K562 (cell line): ENCODE measurements around the gene TTC33. TPM values are rescaled to one million over a fixed set of nuclear protein-coding genes. Genes with fewer than 3 reads are reported as not detected.

Experiments used
- EHMT2 ChIP-seq: fragments of 450-650 bp; IDR thresholded peaks from 2 replicates; pipeline ENCODE4 v1.6.1; 2018; ENCODE audit warnings: antibody characterized with exemption
- EP400 ChIP-seq: fragments of 450-650 bp; IDR thresholded peaks from 2 replicates; pipeline ENCODE4 v1.6.1; 2017; ENCODE audit warnings: antibody characterized with exemption, mild to moderate bottlenecking, moderate library complexity
- FOXJ2 ChIP-seq: fragments of 200-800 bp; sonication (Bioruptor generic); IDR thresholded peaks from 2 replicates; pipeline ENCODE4 v1.6.1; 2016; ENCODE audit warnings: missing genetic modification characterization, missing compliant biosample characterization
- PTRF ChIP-seq: fragments of 450-650 bp; IDR thresholded peaks from 2 replicates; pipeline ENCODE4 v1.6.1; 2016; ENCODE audit warnings: mild to moderate bottlenecking, missing genetic modification characterization, missing compliant biosample characterization
- RBM25 ChIP-seq: fragments of 200-400 bp; formaldehyde crosslinking; IDR thresholded peaks from 2 replicates; pipeline ENCODE4 v1.6.1; 2018; ENCODE audit warnings: low read length, low read depth, moderate library complexity; ENCODE audit not compliant: severe bottlenecking
- RFX7 ChIP-seq: fragments of 250-450 bp; sonication (Bioruptor Pico); IDR thresholded peaks from 2 replicates; pipeline ENCODE4 v1.5.1; 2021; ENCODE audit warnings: mild to moderate bottlenecking
- SAP30 ChIP-seq: fragments of 200-600 bp; sonication (generic); IDR thresholded peaks from 2 replicates; pipeline ENCODE4 v1.6.1; 2012; ENCODE audit warnings: borderline replicate concordance, low read depth, mild to moderate bottlenecking, moderate library complexity, low read length, control low read depth, inconsistent platforms; ENCODE audit not compliant: insufficient read depth, poor library complexity, severe bottlenecking
- U2AF2 ChIP-seq: fragments of 200-400 bp; formaldehyde crosslinking; optimal IDR thresholded peaks from 2 replicates; pipeline ENCODE3; 2017; ENCODE audit warnings: low read depth, mild to moderate bottlenecking, low read length
- polyA plus RNA-seq, 8 experiments: library from polyadenylated mRNA; depleted of rRNA in 4 of 8; stranded (reverse) in 5 of 8; unstranded in 3 of 8; fragments of >200 nt; fragmentation: Nextera tagmentation in 2 of 8; fragmentation: Illumina TruSeq in 1 of 8; extraction: Ambion mirVana in 2 of 8; extraction: Trizol in 1 of 8; gene quantifications; 2 replicates each; pipeline versions ENCODE4 v1.2.1 to v1.2.3, GENCODE V29; 2011 to 2014; ENCODE audit warnings: inconsistent platforms in 1 of 8, missing spikeins in 1 of 8
- total RNA-seq, 7 experiments: library from RNA; depleted of rRNA in 6 of 7; stranded (reverse); fragments of >200 nt in 6 of 7; fragmentation: Illumina TruSeq in 2 of 7; extraction: Trizol in 2 of 7; gene quantifications; 2 replicates each; pipeline versions ENCODE4 v1.2.1 to v1.2.3, GENCODE V29; 2011 to 2021; ENCODE audit warnings: low replicate concordance in 1 of 7
- TF ChIP-seq, protein P1 (sequence below), 2 experiments: fragments of 150-350 bp in 1 of 2; IDR thresholded peaks; 2 replicates each; pipeline ENCODE4 v1.6.1; 2012 to 2016; ENCODE audit warnings: low read depth in 2 of 2, low read length in 2 of 2, mild to moderate bottlenecking in 1 of 2, moderate library complexity in 1 of 2
- TF ChIP-seq, protein P2 (sequence below): fragments of 450-650 bp; IDR thresholded peaks from 2 replicates; pipeline ENCODE4 v1.6.1; 2016; ENCODE audit warnings: low read depth
- TF ChIP-seq, protein P3 (sequence below), 2 experiments: IDR thresholded peaks; 2 replicates each; pipeline ENCODE4 v1.6.1; 2012; ENCODE audit warnings: improper control_type of control experiment in 2 of 2, low read depth in 2 of 2, low read length in 2 of 2, borderline replicate concordance in 1 of 2

TTC33 gene
- total and polyA plus RNA-seq, 9 of the 15 experiments (the other 6 are each of a cell fraction or from before 2014, with no cell fraction given): 11.5 to 24.9 (median 21.1) TPM

- TF ChIP-seq FOXJ2 (tag): 0 out of 2 replicates have a peak, but pooled peaks have one; percentile 42
- TF ChIP-seq RBM25: no peak
- TF ChIP-seq, protein P1, sequence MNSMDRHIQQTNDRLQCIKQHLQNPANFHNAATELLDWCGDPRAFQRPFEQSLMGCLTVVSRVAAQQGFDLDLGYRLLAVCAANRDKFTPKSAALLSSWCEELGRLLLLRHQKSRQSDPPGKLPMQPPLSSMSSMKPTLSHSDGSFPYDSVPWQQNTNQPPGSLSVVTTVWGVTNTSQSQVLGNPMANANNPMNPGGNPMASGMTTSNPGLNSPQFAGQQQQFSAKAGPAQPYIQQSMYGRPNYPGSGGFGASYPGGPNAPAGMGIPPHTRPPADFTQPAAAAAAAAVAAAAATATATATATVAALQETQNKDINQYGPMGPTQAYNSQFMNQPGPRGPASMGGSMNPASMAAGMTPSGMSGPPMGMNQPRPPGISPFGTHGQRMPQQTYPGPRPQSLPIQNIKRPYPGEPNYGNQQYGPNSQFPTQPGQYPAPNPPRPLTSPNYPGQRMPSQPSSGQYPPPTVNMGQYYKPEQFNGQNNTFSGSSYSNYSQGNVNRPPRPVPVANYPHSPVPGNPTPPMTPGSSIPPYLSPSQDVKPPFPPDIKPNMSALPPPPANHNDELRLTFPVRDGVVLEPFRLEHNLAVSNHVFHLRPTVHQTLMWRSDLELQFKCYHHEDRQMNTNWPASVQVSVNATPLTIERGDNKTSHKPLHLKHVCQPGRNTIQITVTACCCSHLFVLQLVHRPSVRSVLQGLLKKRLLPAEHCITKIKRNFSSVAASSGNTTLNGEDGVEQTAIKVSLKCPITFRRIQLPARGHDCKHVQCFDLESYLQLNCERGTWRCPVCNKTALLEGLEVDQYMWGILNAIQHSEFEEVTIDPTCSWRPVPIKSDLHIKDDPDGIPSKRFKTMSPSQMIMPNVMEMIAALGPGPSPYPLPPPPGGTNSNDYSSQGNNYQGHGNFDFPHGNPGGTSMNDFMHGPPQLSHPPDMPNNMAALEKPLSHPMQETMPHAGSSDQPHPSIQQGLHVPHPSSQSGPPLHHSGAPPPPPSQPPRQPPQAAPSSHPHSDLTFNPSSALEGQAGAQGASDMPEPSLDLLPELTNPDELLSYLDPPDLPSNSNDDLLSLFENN (IDR thresholded peaks at IDR 0.05; ENCODE audit: low read depth in 2 of 2, low read length in 2 of 2): peak in 1 of 2 experiments; percentile 88; a peak in 2 of 4 replicates
- TF ChIP-seq PTRF (tag): no peak
- TF ChIP-seq U2AF2: no peak
- no peak for TF ChIP-seq RFX7
- peak; percentile 81 for TF ChIP-seq EP400
- TF ChIP-seq SAP30: no peak
- TF ChIP-seq EHMT2: peak; percentile 60; the same call in 1 of the 2 replicates
- TF ChIP-seq, protein P2, sequence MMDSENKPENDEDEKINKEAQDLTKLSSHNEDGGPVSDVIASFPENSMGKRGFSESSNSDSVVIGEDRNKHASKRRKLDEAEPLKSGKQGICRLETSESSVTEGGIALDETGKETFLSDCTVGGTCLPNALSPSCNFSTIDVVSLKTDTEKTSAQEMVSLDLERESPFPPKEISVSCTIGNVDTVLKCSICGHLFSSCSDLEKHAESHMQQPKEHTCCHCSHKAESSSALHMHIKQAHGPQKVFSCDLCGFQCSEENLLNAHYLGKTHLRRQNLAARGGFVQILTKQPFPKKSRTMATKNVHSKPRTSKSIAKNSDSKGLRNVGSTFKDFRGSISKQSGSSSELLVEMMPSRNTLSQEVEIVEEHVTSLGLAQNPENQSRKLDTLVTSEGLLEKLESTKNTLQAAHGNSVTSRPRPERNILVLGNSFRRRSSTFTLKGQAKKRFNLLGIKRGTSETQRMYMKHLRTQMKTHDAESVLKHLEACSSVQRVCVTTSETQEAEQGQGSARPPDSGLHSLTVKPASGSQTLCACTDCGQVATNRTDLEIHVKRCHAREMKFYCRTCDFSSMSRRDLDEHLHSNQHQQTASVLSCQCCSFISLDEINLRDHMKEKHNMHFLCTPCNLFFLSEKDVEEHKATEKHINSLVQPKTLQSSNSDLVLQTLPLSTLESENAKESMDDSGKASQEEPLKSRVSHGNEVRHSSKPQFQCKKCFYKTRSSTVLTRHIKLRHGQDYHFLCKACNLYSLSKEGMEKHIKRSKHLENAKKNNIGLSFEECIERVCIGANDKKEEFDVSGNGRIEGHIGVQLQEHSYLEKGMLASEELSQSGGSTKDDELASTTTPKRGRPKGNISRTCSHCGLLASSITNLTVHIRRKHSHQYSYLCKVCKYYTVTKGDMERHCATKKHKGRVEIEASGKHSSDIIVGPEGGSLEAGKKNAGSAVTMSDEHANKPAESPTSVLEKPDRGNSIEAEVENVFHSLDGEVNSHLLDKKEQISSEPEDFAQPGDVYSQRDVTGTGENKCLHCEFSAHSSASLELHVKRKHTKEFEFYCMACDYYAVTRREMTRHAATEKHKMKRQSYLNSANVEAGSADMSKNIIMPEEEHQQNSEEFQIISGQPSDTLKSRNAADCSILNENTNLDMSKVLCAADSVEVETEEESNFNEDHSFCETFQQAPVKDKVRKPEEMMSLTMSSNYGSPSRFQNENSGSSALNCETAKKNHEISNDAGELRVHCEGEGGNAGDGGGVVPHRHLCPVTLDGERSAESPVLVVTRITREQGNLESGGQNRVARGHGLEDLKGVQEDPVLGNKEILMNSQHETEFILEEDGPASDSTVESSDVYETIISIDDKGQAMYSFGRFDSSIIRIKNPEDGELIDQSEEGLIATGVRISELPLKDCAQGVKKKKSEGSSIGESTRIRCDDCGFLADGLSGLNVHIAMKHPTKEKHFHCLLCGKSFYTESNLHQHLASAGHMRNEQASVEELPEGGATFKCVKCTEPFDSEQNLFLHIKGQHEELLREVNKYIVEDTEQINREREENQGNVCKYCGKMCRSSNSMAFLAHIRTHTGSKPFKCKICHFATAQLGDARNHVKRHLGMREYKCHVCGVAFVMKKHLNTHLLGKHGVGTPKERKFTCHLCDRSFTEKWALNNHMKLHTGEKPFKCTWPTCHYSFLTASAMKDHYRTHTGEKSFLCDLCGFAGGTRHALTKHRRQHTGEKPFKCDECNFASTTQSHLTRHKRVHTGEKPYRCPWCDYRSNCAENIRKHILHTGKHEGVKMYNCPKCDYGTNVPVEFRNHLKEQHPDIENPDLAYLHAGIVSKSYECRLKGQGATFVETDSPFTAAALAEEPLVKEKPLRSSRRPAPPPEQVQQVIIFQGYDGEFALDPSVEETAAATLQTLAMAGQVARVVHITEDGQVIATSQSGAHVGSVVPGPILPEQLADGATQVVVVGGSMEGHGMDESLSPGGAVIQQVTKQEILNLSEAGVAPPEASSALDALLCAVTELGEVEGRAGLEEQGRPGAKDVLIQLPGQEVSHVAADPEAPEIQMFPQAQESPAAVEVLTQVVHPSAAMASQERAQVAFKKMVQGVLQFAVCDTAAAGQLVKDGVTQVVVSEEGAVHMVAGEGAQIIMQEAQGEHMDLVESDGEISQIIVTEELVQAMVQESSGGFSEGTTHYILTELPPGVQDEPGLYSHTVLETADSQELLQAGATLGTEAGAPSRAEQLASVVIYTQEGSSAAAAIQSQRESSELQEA: no peak
- TF ChIP-seq, protein P3, sequence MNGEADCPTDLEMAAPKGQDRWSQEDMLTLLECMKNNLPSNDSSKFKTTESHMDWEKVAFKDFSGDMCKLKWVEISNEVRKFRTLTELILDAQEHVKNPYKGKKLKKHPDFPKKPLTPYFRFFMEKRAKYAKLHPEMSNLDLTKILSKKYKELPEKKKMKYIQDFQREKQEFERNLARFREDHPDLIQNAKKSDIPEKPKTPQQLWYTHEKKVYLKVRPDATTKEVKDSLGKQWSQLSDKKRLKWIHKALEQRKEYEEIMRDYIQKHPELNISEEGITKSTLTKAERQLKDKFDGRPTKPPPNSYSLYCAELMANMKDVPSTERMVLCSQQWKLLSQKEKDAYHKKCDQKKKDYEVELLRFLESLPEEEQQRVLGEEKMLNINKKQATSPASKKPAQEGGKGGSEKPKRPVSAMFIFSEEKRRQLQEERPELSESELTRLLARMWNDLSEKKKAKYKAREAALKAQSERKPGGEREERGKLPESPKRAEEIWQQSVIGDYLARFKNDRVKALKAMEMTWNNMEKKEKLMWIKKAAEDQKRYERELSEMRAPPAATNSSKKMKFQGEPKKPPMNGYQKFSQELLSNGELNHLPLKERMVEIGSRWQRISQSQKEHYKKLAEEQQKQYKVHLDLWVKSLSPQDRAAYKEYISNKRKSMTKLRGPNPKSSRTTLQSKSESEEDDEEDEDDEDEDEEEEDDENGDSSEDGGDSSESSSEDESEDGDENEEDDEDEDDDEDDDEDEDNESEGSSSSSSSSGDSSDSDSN (IDR thresholded peaks at IDR 0.05; ENCODE audit: borderline replicate concordance in 1 of 2, low read depth in 2 of 2, low read length in 2 of 2): 0 out of 4 replicates have a peak, but pooled peaks of 1 of the 2 experiments have one; percentile 24
Measured at GRCh38 chr5:40801771-40802562, 46.2 kb upstream of the TTC33 start (continued).
